SU-DHL-6 (cell line): Measurements from ENCODE around the gene ZNF768.

Experiments
- H2AFZ ChIP-seq: fragments of 200-600 bp; sonication (generic); 2 replicates; pipeline ENCODE4 v1.6.1; 2014; ENCODE audit warnings: low read depth, mild to moderate bottlenecking, moderate library complexity, mixed read lengths, antibody characterized with exemption, low read length; ENCODE audit not compliant: severe bottlenecking
- H3F3A ChIP-seq: fragments of 200-600 bp; shearing (Covaris generic); 2 replicates; pipeline ENCODE4 v1.6.0; 2016; ENCODE audit warnings: antibody characterized with exemption, mild to moderate bottlenecking; ENCODE audit not compliant: insufficient read depth
- H3K27ac ChIP-seq: fragments of 200-600 bp; sonication (generic); 2 replicates; pipeline ENCODE4 v1.5.1; 2016; ENCODE audit warnings: low read depth, mild to moderate bottlenecking, low read length, moderate library complexity, mixed read lengths
- H3K27me3 ChIP-seq: fragments of 200-600 bp; sonication (generic), shearing (Covaris generic); 2 replicates; pipeline ENCODE4 v1.6.0; 2014; ENCODE audit warnings: mild to moderate bottlenecking, low read length
- H3K36me3 ChIP-seq: fragments of 200-600 bp; sonication (generic); 2 replicates; pipeline ENCODE4 v1.6.1; 2014; ENCODE audit warnings: mild to moderate bottlenecking, low read length, mixed read lengths
- H3K4me2 ChIP-seq: fragments of 300-600, 200-600 bp; shearing (Covaris generic), sonication (generic); 2 replicates; pipeline ENCODE4 v1.6.0; 2014; ENCODE audit warnings: low read length, low read depth, mild to moderate bottlenecking; ENCODE audit not compliant: poor library complexity, severe bottlenecking
- H3K4me3 ChIP-seq: fragments of 200-600 bp; sonication (generic); 2 replicates; pipeline ENCODE4 v1.5.1; 2014; ENCODE audit warnings: antibody characterized with exemption, low read length, mild to moderate bottlenecking, mixed read lengths; ENCODE audit not compliant: insufficient read depth, poor library complexity, severe bottlenecking
- H3K79me2 ChIP-seq: fragments of 200-600 bp; sonication (generic); 2 replicates; pipeline ENCODE4 v1.6.1; 2014; ENCODE audit warnings: mild to moderate bottlenecking, low read length, moderate library complexity; ENCODE audit not compliant: insufficient read depth
- H3K9ac ChIP-seq: fragments of 200-600 bp; sonication (generic); 2 replicates; pipeline ENCODE4 v1.7.0; 2014; ENCODE audit warnings: mild to moderate bottlenecking, low read length
- H3K9me2 ChIP-seq: fragments of 200-600 bp; sonication (generic); replicated peaks from 2 replicates; pipeline ENCODE4 v1.6.1; 2014; ENCODE audit warnings: low read length; ENCODE audit not compliant: insufficient read depth
- H3K9me3 ChIP-seq: fragments of 200-600 bp; sonication (generic); 2 replicates; pipeline ENCODE4 v1.6.1; 2014; ENCODE audit warnings: low read length, mixed read lengths; ENCODE audit not compliant: insufficient read depth
- H4K20me1 ChIP-seq: fragments of 200-600 bp; sonication (generic); 2 replicates; pipeline ENCODE4 v1.6.1; 2014; ENCODE audit warnings: low read depth, mild to moderate bottlenecking, antibody characterized with exemption, low read length, moderate library complexity, mixed read lengths
- EZH2phosphoT487 ChIP-seq: fragments of 200-600 bp; sonication (generic), shearing (Covaris generic); conservative IDR thresholded peaks from 2 replicates; pipeline ENCODE4 v1.6.1; 2018; ENCODE audit warnings: mild to moderate bottlenecking, antibody characterized with exemption, low read length, moderate library complexity, mixed read lengths
- TF ChIP-seq, protein P1 (sequence below): fragments of 200-600 bp; sonication (generic); IDR thresholded peaks from one replicate; pipeline ENCODE4 v1.5.1; 2017; ENCODE audit warnings: antibody characterized with exemption, mild to moderate bottlenecking, low read length, moderate library complexity; ENCODE audit not compliant: insufficient read depth, poor library complexity, severe bottlenecking

ZNF768 gene

DNA sequence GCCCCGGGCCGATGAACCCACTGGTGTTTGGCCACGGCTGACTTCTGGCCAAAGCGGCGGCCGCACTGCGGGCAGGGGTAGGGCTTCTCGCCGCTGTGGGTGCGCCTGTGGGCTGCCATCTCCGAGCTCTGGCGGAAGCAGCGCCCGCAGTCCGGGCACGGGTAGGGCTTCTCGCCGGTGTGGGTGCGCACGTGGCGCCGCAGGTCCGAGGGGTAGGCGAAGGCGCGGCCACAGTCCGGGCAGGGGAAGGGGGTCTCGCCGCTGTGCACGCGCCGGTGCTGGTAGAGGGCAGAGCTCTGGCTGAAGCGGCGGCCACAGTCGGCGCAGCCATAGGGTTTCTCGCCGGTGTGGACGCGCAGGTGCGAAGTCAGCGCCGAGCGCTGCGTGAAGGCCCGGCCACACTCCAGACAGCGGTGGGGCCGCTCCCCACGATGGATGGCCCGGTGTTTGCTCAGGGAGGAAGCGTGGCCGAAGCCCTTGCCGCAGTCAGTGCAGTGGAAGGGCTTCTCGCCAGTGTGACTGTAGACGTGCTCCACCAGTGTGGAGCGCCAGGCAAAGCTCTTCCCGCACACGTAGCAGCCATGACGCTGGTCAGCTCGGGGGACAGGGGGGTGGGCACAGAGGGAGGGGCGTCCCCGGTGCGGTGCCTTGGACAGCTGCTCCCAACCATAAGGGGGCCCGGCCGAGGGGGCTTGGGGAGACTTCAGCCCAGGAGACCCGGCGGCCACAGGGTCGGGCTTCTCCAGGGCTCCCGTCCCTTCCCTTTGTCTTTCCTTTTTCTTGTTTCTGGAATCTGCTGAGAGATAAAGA lies 29.2 kb upstream of the ZNF768 start:
- TF ChIP-seq, protein P1, sequence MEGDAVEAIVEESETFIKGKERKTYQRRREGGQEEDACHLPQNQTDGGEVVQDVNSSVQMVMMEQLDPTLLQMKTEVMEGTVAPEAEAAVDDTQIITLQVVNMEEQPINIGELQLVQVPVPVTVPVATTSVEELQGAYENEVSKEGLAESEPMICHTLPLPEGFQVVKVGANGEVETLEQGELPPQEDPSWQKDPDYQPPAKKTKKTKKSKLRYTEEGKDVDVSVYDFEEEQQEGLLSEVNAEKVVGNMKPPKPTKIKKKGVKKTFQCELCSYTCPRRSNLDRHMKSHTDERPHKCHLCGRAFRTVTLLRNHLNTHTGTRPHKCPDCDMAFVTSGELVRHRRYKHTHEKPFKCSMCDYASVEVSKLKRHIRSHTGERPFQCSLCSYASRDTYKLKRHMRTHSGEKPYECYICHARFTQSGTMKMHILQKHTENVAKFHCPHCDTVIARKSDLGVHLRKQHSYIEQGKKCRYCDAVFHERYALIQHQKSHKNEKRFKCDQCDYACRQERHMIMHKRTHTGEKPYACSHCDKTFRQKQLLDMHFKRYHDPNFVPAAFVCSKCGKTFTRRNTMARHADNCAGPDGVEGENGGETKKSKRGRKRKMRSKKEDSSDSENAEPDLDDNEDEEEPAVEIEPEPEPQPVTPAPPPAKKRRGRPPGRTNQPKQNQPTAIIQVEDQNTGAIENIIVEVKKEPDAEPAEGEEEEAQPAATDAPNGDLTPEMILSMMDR = no peak
- no peak for TF ChIP-seq EZH2phosphoT487
- no peak overlapping the region for H3K4me2 ChIP-seq
- no peak overlapping the region for H2AFZ ChIP-seq
- H3K27me3 ChIP-seq = no peaks in the 10 kb centered on the region
- peaks cover 15% of the 10 kb centered on the region; the same call in 1 of the 2 replicates for H3K79me2 ChIP-seq
- no peak overlapping the region for H3K9ac ChIP-seq
- no peaks in the 10 kb centered on the region for H3K36me3 ChIP-seq
- no peak overlapping the region for H3K4me3 ChIP-seq
- H4K20me1 ChIP-seq = no peaks in the 10 kb centered on the region
- no peak overlapping the region for H3K27ac ChIP-seq
- H3K9me2 ChIP-seq = no peaks in the 10 kb centered on the region
- peaks cover 5% of the 10 kb centered on the region; the same call in 1 of the 2 replicates for H3F3A ChIP-seq
- H3K9me3 ChIP-seq = no peaks in the 10 kb centered on the region

DNA sequence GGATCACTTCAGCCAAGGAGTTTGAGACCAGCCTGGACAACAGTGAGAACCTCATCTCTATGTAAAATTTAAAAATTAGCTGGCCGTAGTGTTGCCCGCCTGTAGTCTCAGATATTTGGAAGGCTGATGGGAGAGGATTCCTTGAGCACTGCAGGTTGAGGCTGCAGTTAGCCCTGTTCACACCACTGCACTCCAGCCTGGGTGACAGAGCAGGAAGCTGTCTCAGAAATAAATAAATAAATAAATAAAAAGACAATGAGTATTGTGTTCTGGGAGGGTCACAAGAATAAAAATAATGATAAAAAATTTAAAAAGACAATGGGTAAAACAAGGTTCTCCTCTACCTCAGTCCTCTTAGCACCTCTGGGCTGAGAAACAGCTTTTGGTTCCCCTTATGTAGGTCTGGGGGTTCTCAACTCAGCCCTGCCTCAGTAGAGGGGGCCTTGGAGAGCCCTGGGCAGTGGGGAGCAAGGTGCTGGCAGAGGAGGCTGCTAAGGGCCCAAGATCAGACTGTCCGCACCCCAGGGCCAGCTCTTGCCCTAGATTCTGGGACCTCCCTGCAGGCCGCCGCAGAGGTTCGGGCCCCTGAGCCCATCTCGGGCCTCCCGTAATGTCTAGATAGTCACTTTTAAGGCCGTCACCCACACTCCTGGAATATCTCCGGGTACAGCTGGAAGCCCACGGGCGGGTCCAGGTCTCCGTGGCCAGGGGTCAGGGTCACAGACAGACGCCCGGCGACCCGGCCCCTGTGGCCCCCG lies 28.4 kb upstream of the ZNF768 start:
- Histone ChIP-seq H3F3A (peaks cover under 1% of the 10 kb centered on the region; the same call in 1 of the 2 replicates), H3K27ac (no peak overlapping the region), H3K79me2 (peaks cover 15% of the 10 kb centered on the region; the same call in 1 of the 2 replicates), H3K27me3 (no peaks in the 10 kb centered on the region), H3K4me2 (no peak overlapping the region), H3K4me3 (no peak overlapping the region), H3K36me3 (no peaks in the 10 kb centered on the region), H3K9ac (no peak overlapping the region), H4K20me1 (no peaks in the 10 kb centered on the region), H3K9me3 (no peaks in the 10 kb centered on the region), H2AFZ (no peak overlapping the region), H3K9me2 (no peaks in the 10 kb centered on the region)
- TF ChIP-seq, protein P1 = no peak
- TF ChIP-seq EZH2phosphoT487 = no peak

DNA sequence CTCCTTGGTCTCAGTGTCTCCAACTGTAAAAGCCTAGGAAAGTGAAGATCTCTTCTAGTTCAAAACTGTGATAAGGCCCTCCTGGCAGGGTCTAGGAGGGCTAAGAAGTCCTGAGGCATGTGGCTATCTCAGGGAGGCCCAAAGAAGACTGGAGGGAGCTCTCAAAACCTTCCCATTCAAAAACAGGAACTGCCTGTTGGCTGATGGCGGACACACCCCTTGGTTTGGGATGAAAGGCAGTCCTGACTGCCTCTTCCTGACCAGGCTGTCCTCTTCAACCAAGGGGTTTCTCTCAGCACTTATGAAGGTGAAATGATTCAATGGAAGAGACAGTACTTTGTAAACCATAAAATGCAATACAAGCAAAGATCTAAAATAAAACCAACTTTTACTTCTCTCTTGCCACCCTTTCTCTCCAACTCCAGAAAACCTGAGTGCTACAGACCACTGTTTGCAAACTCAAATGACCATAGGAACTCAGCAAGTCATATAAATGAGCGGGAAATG lies 27.1 kb upstream of the ZNF768 start:
- no peaks in the 10 kb centered on the region for H4K20me1 ChIP-seq
- no peak overlapping the region for H2AFZ ChIP-seq
- H3K79me2 ChIP-seq = peaks cover 15% of the 10 kb centered on the region; the same call in 1 of the 2 replicates
- H3K27ac ChIP-seq = no peak overlapping the region
- no peaks in the 10 kb centered on the region for H3K9me3 ChIP-seq
- no peaks in the 10 kb centered on the region for H3K36me3 ChIP-seq
- H3K4me2 ChIP-seq = no peak overlapping the region
- H3F3A ChIP-seq = no peaks in the 10 kb centered on the region; the same call in 1 of the 2 replicates
- no peaks in the 10 kb centered on the region for H3K9me2 ChIP-seq
- no peak for TF ChIP-seq EZH2phosphoT487
- TF ChIP-seq, protein P1 = no peak
- no peaks in the 10 kb centered on the region for H3K27me3 ChIP-seq
- no peak overlapping the region for H3K4me3 ChIP-seq
- H3K9ac ChIP-seq = no peak overlapping the region
